Thyroid gland (tissue), 4 donors: ENCODE results near the gene CS. TPM values are rescaled to one million over a fixed set of nuclear protein-coding genes. Genes with fewer than 3 reads are reported as not detected.

Experiments used
- DNase-seq, 2 donors: peaks; one replicate each; pipeline ENCODE4 v3.0.0-alpha.2; 2019
- H3K27ac ChIP-seq, 3 donors: fragments of 200-600 bp; sonication (generic); 1 replicate in 2 of 3; 2 replicates in 1 of 3; pipeline ENCODE4 v1.5.1; 2016 to 2019; ENCODE audit warnings: mild to moderate bottlenecking in 1 of 3, moderate library complexity in 1 of 3
- H3K27me3 ChIP-seq: fragments of 200-600 bp; sonication (generic); one replicate; pipeline ENCODE4 v1.5.1; 2019
- H3K36me3 ChIP-seq, 2 donors: fragments of 200-600 bp; sonication (generic); one replicate each; pipeline ENCODE4 v1.5.1; 2016 to 2019
- H3K4me1 ChIP-seq, 2 donors: fragments of 200-600 bp; sonication (generic); one replicate each; pipeline ENCODE4 v1.5.1; 2017 to 2019
- H3K4me3 ChIP-seq, 3 donors: fragments of 200-600 bp; sonication (generic); replicated peaks in 1 of 3; 1 replicate in 2 of 3; 2 replicates in 1 of 3; pipeline ENCODE4 v1.5.1; 2016; ENCODE audit warnings: mild to moderate bottlenecking in 1 of 3
- H3K9me3 ChIP-seq: fragments of 200-600 bp; sonication (generic); one replicate; pipeline ENCODE4 v1.5.1; 2017
- CTCF ChIP-seq, 6 experiments: fragments of 200-600 bp in 3 of 6; fragments of 450-650 bp in 3 of 6; sonication (generic) in 3 of 6; IDR thresholded peaks; one replicate each; pipeline ENCODE4 v1.5.1; 2016 to 2019; ENCODE audit warnings: antibody characterized with exemption in 6 of 6, mild to moderate bottlenecking in 2 of 6, inconsistent platforms in 1 of 6, moderate library complexity in 1 of 6
- POLR2A ChIP-seq, 2 donors: fragments of 450-650 bp; IDR thresholded peaks; one replicate each; pipeline ENCODE4 v1.6.1; 2017; ENCODE audit warnings: antibody characterized with exemption in 2 of 2, mild to moderate bottlenecking in 2 of 2, moderate library complexity in 1 of 2
- WGBS, 2 donors: methylation state at CpG; one replicate each; pipeline ENCODE4 v1.1.5; 2017; 5-methylcytosine and 5-hydroxymethylcytosine counted together
- intact Hi-C: fragments of 100-400 bp; cut with DNase I; formaldehyde crosslinking; loops from one replicate; pipeline ENCODE4 v1.15.1; 2023
- total RNA-seq, 4 donors: library from RNA; depleted of rRNA; stranded (reverse); fragments of >200 nt; gene quantifications; one replicate each; pipeline ENCODE4 v1.2.3, GENCODE V29; 2016

Gene CS
- total RNA-seq, 4 donors from 2014 or later: 110 to 190 (median 118) TPM

GRCh38 chr12:56300644-56301464, 724 bp upstream of the CS start:
- Histone ChIP-seq H3K27me3 (no peaks in the 10 kb centered on the region), H3K27ac (peak overlapping the region; percentile 90 to 97 (median 91)), H3K9me3 (no peaks in the 10 kb centered on the region), H3K4me1 (peaks cover 41 to 50% of the 10 kb centered on the region in 2 donors), H3K36me3 (peaks cover 0 to 4% of the 10 kb centered on the region in 2 donors), H3K4me3 (peak overlapping the region in 2 of 3 donors; percentile 70 to 86)
- WGBS, 2 donors: 36 to 41% methylated on average over 21 of the region's 21 CpGs
- no peak for DNase-seq
- intact Hi-C loops: no loop called here
- TF ChIP-seq POLR2A (IDR thresholded peaks at IDR 0.05) (no peak), CTCF (IDR thresholded peaks at IDR 0.05) (no peak)

GRCh38 chr12:56299308-56299852, 750 bp downstream of the CS start:
- Histone ChIP-seq H3K27ac (peak overlapping the region; percentile 66 to 91 (median 72)), H3K27me3 (no peaks in the 10 kb centered on the region), H3K4me3 (peak overlapping the region; percentile 4 to 86 (median 77)), H3K36me3 (no peaks in the 10 kb centered on the region), H3K4me1 (peaks cover 41 to 50% of the 10 kb centered on the region in 2 donors), H3K9me3 (no peaks in the 10 kb centered on the region)
- peak in 1 of 2 donors; percentile 16 for DNase-seq
- intact Hi-C loops: loop anchor here (10.0 kb wide), 1 partner anchor 165 kb away; the partner anchor contains the start of gene SPRYD4
- no peak for TF ChIP-seq CTCF (IDR thresholded peaks at IDR 0.05)
- TF ChIP-seq POLR2A (IDR thresholded peaks at IDR 0.05): no peak
- 1 to 2% methylated on average over 10 of the region's 10 CpGs for WGBS, 2 donors

- Histone ChIP-seq H3K4me3 (peak overlapping the region in 2 of 3 donors; percentile 77 to 86), H3K27me3 (no peaks in the 10 kb centered on the region), H3K27ac (no peak overlapping the region), H3K4me1 (peaks cover 41 to 50% of the 10 kb centered on the region in 2 donors), H3K36me3 (no peaks in the 10 kb centered on the region), H3K9me3 (no peaks in the 10 kb centered on the region)
- intact Hi-C loops: loop anchor here (10.0 kb wide), 1 partner anchor 166 kb away; the partner anchor contains the start of gene SPRYD4
- DNase-seq: no peak
- TF ChIP-seq CTCF (IDR thresholded peaks at IDR 0.05) (no peak), POLR2A (IDR thresholded peaks at IDR 0.05) (no peak)
- 72 to 80% methylated on average over 5 of the region's 5 CpGs for WGBS, 2 donors
Observed at GRCh38 chr12:56298828-56299227, 1.3 kb downstream of the CS start.

- no peaks in the 10 kb centered on the region for H3K9me3 ChIP-seq
- H3K27me3 ChIP-seq: no peaks in the 10 kb centered on the region
- WGBS, 2 donors: 91 to 94% methylated on average over 8 of the region's 8 CpGs
Observed at GRCh38 chr12:56297400-56297799, 2.7 kb downstream of the CS start.

More at GRCh38 chr12:56297400-56297799, 2.7 kb downstream of the CS start:
- Histone ChIP-seq H3K4me3 (no peak overlapping the region), H3K36me3 (no peaks in the 10 kb centered on the region), H3K27ac (no peak overlapping the region), H3K4me1 (peaks cover 36 to 43% of the 10 kb centered on the region in 2 donors)
- DNase-seq: no peak
- TF ChIP-seq POLR2A (IDR thresholded peaks at IDR 0.05) (no peak), CTCF (IDR thresholded peaks at IDR 0.05) (no peak)
- intact Hi-C loops: loop anchor here (10.0 kb wide), 1 partner anchor 167 kb away; the partner anchor contains the start of gene SPRYD4
